GM20431 (cell line): ENCODE measurements around the gene TMX3.

ENCODE experiments used
- in situ Hi-C: fragments of 300-500 bp; cut with MseI, MboI; formaldehyde crosslinking; loops from one replicate; pipeline ENCODE4 v1.15.0; 2020; ENCODE audit warnings: low sequenced_read_pairs; ENCODE audit not compliant: unreplicated experiment

The TMX3 gene

GRCh38 chr18:68627812-68628211 lies 87.1 kb downstream of the TMX3 start:
- in situ Hi-C loops: no loop called here
